Osteocyte (in vitro differentiated cells): Measurements from ENCODE around the gene LOXHD1. TPM values are rescaled to one million over a fixed set of nuclear protein-coding genes. Genes with fewer than 3 reads are reported as not detected.

Experiments used
- DNase-seq: peaks from one replicate; pipeline ENCODE4 v3.0.0; 2021; ENCODE audit warnings: mixed read lengths; ENCODE audit not compliant: unreplicated experiment; ENCODE audit errors: extremely low spot score
- H3K27ac Mint-ChIP-seq: one replicate; pipeline ENCODE4 v1.8.0; 2021; ENCODE audit warnings: mild to moderate bottlenecking, mixed read lengths; ENCODE audit not compliant: unreplicated experiment
- H3K27me3 Mint-ChIP-seq: one replicate; pipeline ENCODE4 v1.8.0; 2021; ENCODE audit warnings: mixed read lengths; ENCODE audit not compliant: unreplicated experiment
- H3K36me3 Mint-ChIP-seq: one replicate; pipeline ENCODE4 v1.8.0; 2021; ENCODE audit warnings: mixed read lengths; ENCODE audit not compliant: unreplicated experiment
- H3K4me1 Mint-ChIP-seq: one replicate; pipeline ENCODE4 v1.8.0; 2021; ENCODE audit warnings: mixed read lengths; ENCODE audit not compliant: unreplicated experiment
- H3K4me3 Mint-ChIP-seq: one replicate; pipeline ENCODE4 v1.8.0; 2021; ENCODE audit warnings: mild to moderate bottlenecking, moderate library complexity, mixed read lengths; ENCODE audit not compliant: unreplicated experiment
- H3K9me3 Mint-ChIP-seq: one replicate; pipeline ENCODE4 v1.8.0; 2021; ENCODE audit warnings: mixed read lengths; ENCODE audit not compliant: unreplicated experiment
- CTCF ChIP-seq: fragments of 200-600 bp; sonication (generic); IDR thresholded peaks from 2 replicates; pipeline ENCODE4 v1.5.0; 2021; ENCODE audit warnings: antibody characterized with exemption, mild to moderate bottlenecking, moderate library complexity
- total RNA-seq: library from RNA; stranded (reverse); gene quantifications from 2 replicates; pipeline ENCODE4 v1.2.1, GENCODE V29; 2021

The LOXHD1 gene
- total RNA-seq, 1 donor from 2014 or later: not detected

- Mint-ChIP-seq H3K9me3 (no peaks in the 10 kb centered on the region), H3K4me1 (no peaks in the 10 kb centered on the region), H3K27me3 (peaks cover 39% of the 10 kb centered on the region), H3K27ac (no peak overlapping the region), H3K36me3 (no peaks in the 10 kb centered on the region), H3K4me3 (no peak overlapping the region)
- no peak for TF ChIP-seq CTCF
- no peak for DNase-seq
These were observed 41.3 kb downstream of the LOXHD1 start for GRCh38 chr18:46615720-46616119.

GRCh38 chr18:46609048-46609447, 48.0 kb downstream of the LOXHD1 start:
- peaks cover 37% of the 10 kb centered on the region for H3K27me3 Mint-ChIP-seq
- no peak overlapping the region for H3K4me3 Mint-ChIP-seq
- no peak for TF ChIP-seq CTCF
- no peaks in the 10 kb centered on the region for H3K4me1 Mint-ChIP-seq
- H3K9me3 Mint-ChIP-seq: no peaks in the 10 kb centered on the region
- no peak overlapping the region for H3K27ac Mint-ChIP-seq
- H3K36me3 Mint-ChIP-seq: no peaks in the 10 kb centered on the region
- no peak for DNase-seq

GRCh38 chr18:46607926-46608325, 49.1 kb downstream of the LOXHD1 start:
- Mint-ChIP-seq H3K27ac (no peak overlapping the region), H3K27me3 (peaks cover 39% of the 10 kb centered on the region), H3K9me3 (no peaks in the 10 kb centered on the region), H3K36me3 (no peaks in the 10 kb centered on the region), H3K4me3 (no peak overlapping the region), H3K4me1 (no peaks in the 10 kb centered on the region)
- TF ChIP-seq CTCF: no peak
- DNase-seq: no peak

- H3K36me3 Mint-ChIP-seq: no peaks in the 10 kb centered on the region
- no peaks in the 10 kb centered on the region for H3K9me3 Mint-ChIP-seq
- TF ChIP-seq CTCF: no peak
- no peak overlapping the region for H3K27ac Mint-ChIP-seq
- no peaks in the 10 kb centered on the region for H3K4me1 Mint-ChIP-seq
- H3K4me3 Mint-ChIP-seq: no peak overlapping the region
- no peak for DNase-seq
- peaks cover 13% of the 10 kb centered on the region for H3K27me3 Mint-ChIP-seq
These were observed 55.7 kb downstream of the LOXHD1 start for GRCh38 chr18:46601141-46601805.

GRCh38 chr18:46596119-46596518, 60.9 kb downstream of the LOXHD1 start:
- no peak for DNase-seq
- no peaks in the 10 kb centered on the region for H3K36me3 Mint-ChIP-seq
- no peak overlapping the region for H3K4me3 Mint-ChIP-seq

More at GRCh38 chr18:46596119-46596518, 60.9 kb downstream of the LOXHD1 start:
- H3K27me3 Mint-ChIP-seq: peaks cover 20% of the 10 kb centered on the region
- H3K27ac Mint-ChIP-seq: no peak overlapping the region
- TF ChIP-seq CTCF: no peak
- H3K9me3 Mint-ChIP-seq: no peaks in the 10 kb centered on the region
- H3K4me1 Mint-ChIP-seq: no peaks in the 10 kb centered on the region
